Globus pallidus (tissue), 1 donor: ENCODE data around the gene TTC34.

Experiments
- DNase-seq: peaks from one replicate; pipeline ENCODE4 v3.0.0-alpha.2; 2015; ENCODE audit warnings: low spot score

Gene TTC34, protein sequence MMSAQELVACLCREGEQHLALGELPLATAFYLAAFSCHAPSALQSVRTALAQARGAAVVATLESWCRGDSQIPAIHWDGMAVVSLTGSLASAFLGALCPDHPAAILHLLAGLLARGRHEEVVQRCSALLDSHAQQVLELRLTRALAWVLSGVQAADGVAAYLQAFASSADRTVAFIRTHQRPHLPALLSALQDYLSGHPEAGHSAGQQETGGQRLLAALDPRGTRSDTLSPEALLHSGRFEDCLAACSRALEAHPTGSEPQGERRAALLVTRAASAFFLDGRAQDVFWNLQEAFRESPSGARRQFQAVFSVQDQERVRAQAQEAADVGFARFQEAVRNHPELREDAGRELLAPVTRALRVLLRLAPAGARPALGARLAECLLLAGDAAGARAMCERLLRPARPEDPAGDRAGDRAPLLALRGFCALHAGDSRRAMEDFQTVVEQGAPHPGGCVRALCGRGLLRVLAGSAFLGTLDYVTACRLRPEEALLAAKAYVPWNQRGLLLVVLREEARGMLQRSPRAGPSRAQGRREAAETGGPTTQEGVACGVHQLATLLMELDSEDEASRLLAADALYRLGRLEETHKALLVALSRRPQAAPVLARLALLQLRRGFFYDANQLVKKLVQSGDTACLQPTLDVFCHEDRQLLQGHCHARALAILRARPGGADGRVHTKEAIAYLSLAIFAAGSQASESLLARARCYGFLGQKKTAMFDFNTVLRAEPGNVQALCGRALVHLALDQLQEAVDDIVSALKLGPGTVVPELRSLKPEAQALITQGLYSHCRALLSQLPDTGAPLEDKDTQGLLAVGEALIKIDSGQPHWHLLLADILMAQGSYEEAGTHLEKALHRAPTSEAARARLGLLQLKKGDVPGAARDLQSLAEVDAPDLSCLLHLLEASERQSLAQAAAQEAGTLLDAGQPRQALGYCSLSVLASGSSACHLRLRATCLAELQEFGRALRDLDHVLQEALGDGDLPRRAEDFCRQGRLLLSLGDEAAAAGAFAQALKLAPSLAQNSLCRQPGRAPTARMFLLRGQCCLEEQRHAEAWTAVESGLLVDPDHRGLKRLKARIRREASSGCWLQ

DNA sequence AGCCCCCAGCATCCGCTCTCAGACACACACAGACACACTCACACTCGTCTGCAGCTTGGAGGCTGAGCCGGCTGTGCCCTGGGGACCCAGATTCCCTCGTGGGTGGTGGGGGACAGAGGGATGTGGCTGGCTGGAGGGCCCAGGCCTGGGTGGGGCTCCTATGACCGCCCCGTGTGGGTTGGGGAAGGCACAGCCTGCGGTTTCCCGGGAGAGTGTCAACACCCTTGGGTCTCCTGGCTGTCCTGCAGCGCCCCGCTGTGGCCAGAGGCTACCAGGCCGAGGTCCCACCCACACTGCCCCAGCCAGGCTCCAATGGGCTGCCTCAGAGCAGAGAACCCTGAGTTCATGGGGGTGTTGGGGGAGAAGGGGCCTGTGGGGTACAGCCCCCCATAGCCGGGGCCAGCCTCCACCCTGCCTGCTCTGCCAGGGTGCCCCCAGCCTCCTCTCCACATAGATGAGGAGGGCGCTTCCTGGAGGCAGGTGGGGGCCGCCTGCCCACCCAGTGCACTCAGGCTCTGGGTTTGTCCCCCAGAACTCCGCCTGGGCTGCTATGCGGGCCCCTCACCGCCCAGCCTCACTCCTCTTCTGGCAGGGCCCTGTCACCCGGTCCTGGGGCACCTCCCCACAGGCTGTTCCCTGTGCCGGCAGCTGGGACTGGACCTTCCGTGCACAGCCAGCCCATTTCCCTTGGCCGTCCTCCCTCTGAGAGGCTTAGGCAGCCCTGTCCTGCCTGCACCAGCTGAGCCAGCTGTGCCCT is at the start of gene TTC34:
Gene TTC34, minus strand, starts transcription at position 159 of the 757 bp plus-strand sequence. CDS start 866 bp downstream, outside the sequence.
- no peak for DNase-seq

DNA sequence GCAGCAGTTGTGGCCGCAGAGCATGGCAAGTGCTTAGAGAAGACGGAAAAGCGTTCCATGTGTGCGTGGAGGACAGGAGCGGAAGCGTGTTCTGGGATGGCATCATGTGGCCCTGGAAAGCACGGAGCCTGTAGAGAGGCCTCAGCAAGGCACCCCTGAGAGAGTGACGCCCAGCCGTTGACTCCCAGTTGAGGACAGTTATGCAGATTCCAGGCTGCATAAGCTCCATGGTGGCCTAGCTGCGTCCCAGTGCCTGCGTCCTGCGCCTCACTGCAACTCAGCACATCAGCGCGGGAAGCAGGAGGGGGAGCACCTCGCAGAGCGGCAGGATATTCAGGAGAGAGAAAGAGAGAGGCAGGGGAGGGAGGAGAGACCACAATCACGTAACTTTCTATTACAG is 49.0 kb upstream of the TTC34 start:
- DNase-seq, result no peak

DNA sequence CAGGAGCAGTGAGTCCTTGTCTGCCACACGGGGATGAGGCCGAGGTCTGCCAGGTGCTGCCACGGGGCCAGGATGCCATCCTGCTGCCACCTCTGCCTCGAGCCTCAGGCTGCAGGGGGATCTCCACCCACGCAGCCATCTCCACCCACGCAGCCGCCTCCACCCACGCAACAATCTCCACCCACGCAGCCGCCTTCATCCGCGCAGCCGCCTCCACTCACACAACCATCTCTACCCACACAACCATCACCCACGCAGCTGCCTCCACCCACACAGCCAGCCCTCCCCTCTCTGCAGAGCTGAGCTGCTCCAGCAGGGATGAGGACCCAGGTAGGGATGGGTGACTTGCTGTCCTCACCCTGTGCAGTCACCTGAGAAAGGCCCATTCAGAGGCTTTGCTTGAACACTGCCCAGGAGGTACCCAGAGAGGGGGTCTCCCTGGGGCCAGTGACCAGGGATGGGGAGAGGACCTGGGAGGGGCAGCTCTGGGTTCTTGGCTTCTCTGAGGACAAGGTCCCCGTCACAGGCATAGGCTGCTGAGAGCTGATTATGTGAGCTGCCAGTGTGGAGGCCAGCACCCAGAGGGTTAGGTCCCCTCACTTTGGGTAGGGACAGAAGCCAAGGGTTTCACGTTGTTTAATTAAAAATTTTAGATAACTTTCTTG is 46.6 kb upstream of the TTC34 start:
- no peak for DNase-seq

DNA sequence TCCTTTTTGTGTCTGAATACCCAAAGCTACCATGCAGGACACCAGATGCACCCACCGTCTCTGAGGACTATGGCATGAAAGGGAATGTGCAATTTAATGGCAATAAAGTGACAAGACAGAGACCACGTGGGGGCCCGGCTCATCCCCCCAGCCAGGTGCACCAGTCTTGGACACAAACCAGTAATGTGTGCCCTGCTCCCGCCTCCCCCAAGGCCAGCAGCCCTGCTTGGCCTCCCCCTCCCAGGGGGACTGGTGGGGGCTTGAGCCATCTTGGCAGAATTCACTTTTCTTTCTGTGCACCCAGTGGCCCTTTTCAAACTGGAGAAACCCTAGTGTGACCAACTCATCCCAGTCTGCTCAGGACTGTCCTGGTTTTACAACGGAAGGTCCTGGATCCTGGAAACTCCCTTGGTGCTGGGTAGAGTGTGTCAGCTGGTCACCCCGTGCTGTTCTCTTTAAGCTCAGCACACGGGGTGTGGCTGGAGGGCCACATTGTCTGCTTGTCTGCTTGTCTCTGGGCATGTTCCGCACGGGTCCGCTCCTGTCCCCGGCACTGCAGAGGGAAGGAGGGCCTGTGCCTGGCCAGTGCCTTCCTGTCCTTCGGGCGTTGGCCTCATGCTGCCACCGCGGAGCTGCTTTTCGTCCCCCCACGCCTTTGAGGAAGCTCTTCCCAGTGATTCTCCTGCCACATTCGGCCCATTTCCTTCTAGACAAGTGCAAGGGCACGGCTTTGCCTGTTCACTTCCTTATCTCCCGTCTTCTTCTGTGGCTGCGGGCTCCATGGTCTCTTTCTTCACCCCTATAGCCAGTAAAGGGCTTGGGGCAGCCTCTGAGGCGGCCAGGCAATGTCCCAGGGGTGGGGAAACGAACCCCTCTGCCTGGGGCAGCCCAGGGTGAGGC is 45.8 kb upstream of the TTC34 start:
- DNase-seq, result no peak

DNA sequence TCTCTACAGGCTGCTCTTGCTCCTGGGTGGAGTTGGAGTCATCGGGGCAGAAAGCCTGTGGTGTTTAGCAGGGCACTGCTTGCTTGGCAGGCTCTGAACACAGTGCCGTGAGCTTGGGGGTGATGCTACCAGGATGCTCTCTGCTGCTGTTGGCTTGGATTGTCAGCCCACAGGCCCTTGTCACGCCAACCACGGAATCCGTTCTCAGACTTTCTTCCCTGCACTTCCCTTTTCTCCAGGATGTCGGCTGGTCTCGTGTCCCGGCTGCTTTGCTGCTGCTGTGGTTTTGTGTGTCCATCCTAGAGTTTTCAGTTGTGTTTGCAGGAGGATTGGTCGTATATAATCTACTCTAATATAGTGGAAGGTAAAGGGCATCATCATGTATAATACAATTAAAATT is 44.4 kb upstream of the TTC34 start:
- no peak for DNase-seq

DNA sequence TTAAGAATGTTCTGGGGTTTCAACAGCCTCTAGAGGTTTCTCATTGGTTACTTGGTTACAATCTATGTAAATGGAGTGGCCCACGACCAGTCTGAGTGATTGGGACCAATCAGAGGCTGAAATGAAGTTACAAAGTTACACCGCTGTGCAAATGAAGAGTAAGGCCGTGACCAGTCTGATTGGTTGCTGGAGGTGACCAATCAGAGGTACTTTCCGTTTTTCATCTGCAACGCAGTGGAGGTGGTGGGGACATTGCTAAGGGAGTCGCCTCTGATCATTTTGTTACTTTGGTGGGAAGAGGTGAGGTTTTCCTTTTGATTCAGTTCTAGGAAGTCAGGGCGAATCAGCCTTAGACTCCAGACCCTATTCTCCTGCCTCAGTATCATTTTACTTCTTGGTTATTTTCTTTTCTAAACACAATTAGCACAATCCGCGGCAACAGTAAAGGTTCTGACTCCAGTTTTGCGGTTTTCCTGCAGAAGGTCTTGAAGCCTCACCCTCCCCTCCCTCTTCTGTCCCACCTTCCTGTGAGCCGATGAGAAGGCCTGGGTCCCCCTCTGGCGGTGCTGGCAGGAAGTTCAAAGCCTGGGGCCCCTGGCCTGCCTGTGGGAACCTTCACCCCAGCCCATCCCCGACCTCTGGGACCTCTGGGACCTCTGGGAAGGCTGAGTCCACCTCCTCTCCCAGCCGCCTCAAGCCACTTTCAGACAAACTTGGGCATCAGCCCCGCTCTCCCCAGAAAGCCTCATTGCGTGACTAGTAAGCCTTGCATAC is 38.7 kb upstream of the TTC34 start:
- DNase-seq, result no peak

DNA sequence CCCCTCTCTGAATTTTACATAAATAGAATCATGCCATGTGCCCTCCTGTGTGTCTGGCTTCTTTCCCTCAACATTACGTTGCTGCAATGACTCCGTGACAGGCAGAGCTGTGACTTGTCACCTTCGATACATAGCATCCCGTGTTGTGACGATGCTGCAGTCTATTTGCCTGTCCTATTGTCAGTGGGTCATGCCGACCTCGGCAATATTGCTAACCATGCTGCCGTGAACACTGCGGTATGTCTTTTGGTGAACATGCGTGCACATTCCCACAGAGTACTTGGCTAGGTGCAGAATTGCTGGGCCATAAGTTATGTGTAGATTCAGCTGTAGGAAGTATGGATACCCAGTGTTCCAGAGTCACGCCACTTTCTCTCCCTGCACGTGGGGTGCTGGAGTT is 36.3 kb upstream of the TTC34 start:
- no peak for DNase-seq

DNA sequence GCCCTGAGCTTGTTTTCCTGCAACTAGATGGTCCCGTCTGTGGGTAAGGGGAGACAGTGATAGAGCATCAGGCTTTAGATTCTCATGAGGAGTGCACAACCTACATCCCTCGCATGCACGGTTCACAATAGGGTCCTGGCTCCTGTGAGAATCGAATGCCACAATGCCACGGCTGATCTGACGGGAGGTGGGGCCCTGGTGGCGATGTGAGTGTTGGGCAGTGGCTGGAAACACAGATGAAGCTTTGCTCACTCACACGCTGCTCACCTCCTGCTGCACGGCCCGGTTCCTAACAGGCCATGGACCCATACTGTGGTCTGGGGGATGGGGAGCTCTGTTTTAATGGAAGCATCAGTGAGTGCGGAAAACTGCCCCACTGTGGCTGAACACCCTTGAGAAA is 35.8 kb upstream of the TTC34 start:
- DNase-seq, result no peak

DNA sequence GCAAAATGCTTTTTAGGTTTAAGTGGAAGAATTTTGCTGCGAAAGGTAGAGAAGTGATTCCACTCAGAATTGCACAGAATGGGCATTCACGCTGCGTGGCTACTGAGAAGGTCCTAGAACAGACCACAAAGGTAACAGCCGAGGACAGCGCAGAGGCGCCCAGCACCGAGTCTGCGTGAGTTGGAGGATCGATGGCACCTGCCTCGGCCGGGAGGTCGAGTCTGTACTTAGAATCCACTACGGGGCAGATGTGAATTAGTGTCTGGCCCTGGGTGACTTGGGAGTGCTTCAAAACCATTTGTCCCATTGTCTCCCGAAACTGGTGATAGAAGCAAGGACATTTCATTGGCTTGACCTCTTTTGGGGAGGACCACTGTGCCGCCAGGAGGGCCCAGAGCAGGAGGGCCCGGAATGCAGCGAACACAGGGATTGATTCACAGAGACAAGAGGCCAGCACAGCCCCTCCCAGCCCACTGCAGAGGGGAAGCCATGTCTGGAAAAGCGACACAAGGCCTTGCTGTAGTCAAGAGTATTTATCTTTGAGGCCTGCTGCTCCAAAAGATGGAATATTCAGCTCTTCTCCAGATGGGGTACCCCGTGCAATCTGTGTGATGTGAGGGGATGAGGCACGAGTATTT is 35.0 kb upstream of the TTC34 start:
- DNase-seq, result no peak

DNA sequence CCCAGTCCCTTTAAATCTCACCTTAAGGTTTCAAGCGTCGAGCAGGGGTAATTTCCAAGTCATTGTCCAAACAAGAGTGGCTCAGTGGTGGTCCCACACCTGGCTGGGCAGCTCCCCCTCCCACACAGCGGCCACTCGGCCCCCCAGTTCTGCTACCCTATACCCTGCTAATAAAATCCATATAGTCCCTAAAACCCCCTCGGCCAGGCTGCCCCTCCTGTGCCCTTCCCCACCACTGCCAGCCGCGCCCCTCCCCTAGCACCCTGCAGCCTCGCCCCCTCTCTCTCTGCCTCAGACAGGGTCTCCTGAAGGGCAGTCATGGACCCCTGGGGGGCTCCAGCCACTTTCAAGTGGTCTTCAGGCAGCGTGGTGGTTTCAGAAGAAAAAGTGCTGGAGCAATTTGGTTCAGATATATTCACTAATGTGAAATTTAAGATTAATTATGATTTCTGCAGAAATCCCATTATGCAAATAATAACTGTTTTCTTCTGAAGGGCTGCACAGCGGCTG is 34.2 kb upstream of the TTC34 start:
- no peak for DNase-seq

DNA sequence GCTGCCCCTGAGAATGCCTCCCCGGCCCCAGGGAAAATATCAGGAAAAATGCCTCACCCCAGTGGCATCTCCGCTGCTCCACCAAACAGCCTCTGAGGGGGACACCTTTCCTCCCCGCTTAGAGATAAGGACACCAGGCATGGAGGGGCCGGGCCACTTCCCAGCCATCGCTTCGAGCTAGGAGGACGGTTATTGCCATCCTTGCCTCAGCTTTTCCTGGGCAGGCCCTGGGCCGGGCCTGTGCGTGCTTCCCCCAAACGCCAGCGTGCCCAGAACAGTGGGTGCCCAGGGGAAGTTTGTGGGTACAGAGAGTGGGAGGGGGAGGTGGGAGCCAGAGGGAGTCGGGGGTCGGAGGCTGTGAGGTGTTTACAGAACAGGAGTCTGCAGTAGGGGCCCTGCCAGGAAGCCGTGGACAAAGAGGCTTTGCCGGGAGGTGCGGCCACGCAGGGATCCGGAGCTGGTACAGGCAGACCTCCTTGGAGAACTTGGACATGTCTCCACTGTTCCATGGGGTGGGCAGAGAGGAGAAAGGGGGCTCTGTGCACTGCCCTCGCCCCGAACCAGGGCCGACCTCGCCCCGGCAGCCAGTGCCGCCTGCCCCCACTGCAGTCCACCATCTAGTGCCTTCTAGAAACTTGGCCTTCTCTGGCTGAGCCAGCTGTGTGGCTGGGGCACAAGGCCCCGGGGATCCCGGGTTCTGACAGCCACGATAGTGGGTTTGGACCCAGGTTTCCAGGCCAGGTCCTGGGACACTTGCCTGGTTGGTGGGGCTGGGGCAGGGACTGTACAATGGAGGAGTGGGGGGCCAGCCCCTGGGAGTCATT is 33.5 kb upstream of the TTC34 start:
- DNase-seq, result no peak

DNA sequence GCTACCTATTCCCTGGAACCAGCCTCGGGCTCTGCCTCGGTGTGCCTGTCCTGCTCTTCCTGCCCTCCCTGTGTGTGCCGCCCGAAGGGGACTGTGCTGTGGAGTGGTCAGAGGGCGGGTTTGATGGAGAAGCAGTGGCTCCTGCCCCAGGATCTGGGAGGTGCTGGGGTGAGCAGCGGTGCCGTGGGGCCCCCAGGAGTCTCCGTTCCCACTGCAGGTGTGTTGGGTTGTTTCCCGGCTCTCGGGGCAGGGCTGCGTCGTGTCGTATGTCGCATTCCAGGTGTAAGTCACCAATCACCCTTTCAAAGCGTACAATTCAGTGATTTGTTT is 32.6 kb upstream of the TTC34 start:
- no peak for DNase-seq

DNA sequence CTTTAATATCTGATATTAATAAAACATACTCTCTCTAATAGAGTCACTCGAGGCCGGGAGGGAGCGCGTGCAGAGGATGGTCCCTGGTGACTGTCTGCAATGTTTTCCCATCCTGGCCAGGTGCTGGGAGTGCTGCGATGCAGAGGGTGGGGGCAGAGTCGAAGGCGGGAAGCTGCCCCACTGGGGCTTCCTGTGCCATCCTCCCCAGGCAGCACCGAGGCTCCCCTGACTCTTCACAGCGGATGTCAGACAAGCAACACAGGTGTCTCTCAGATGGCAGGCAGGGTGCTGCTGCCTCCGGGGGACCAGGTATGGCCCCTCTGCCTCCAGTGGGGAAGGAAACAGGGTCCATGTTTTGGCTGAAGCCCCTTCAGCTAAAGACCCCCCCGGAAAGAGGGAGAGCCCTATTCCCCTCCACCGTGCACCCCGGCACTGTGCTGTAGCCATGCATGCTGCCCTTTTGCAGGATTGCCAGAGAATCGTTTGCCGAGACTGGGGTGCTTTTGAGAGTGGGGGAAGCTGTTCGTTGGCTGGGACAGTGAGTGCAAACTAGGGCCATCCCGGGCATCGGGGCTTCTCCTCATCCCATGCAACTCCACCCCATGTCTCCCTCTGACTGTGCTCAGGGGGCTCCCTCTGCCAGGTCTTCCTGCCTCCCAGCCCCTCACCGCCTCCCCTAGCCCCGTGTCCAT is 32.1 kb upstream of the TTC34 start:
- DNase-seq, result no peak

DNA sequence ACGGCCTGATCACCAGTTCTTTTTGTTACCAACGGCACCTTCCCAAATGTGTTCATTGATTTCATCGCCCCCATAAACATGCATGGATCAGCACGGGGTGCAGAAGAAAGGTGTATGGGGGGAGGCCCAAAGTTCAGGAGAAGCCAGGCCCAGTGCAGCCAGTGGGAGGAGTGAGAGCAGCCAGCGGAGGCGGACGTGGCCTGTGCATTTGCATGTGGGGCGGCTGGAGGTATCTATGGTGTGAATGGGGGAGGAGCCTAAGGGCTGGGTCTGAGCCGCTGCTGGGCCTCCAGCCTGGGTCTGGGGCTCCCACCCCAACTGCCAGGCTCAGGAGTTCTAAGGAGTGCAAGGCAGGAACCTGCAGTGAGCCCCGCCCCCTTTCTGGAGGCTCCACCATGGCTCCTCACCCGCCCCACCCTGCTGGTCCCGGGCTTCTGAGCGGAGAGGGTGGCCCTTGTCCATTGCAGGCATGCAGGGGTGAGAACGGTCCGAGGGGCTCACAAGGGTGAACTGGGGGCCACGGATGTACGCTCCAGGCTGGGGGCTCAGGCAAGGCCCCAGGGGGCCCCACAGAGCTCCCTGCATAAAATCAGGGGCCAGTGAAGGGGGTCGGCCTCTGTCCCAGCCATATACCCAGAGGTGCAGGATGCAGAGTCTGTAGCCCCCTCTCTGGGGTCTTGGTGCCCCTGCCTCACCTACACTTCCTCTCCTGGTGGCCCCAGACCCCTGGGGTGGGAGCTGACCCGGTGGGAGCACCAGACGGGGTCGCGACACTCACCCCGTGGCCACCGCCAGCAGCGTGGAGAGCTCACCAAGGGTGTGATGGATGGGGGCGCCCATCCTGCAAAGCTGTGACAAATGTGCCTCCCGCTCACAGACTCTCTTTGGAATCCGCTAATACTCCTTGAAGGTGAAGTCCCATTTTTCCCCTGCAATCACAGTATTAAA is 31.3 kb upstream of the TTC34 start:
- DNase-seq, result no peak

DNA sequence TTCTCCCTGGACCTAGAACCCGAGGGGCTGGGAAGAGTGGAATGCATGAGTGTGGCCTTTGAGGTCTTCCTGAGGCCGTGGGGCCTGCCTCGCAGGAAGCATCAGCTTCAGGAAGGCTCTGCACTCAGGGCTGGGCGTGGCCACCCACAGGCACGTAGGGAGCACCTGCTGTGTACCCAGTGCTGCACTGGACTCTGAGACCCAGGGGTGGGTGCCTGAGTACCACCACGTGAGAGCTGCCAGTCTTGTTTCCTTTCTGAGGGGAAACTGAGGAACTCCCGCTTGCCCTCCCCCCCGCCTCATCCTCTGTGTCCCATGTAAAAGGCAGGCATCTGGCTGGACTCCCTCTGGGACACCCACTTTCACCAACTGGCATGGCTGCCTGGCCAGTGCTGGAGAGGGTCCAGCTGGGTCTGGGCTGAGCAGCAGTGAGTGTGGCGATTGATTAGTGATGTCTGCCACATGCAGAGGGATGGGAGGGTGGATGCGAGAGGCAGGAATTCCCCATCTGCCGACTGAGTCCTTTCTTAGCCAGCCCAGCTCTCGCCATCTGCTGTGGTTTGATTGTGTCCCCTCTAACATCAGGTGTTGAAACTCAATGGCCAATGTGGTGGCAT is 30.2 kb upstream of the TTC34 start:
- no peak for DNase-seq
